Measurements from ENCODE around the gene NHLH1.

The NHLH1 gene

GRCh38 chr1:160366731-160367515 lies at the start of gene NHLH1:
TSS of gene NHLH1 (plus strand) at chr1:160367071. CDS start at chr1:160370732, 3,661 bp downstream.
- no peak for DNase-seq (ENCODE audit: low read depth)

- DNase-seq (ENCODE audit: low read depth), result no peak
Measured at GRCh38 chr1:160322831-160323230, 44.0 kb upstream of the NHLH1 start.

DNA sequence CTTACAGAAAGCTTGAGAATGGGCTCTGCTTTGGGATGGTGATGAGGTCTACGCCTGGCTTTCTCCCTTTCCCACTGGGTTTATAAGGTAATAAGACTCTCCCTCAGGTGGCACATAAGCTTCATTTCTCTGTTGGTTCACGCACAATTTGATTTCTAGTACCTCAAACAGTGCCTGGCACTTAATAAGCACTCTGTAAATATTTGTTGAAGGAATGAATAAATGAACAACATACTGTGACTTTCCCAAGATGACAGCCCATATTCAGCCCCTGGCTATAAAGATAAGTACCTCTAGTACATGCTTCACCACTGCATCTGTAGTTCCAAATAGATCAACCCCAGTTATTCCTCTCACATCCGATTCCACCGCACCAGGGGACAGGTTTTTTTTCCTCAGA lies 41.6 kb upstream of the NHLH1 start:
- no peak for DNase-seq (ENCODE audit: low read depth)

DNA sequence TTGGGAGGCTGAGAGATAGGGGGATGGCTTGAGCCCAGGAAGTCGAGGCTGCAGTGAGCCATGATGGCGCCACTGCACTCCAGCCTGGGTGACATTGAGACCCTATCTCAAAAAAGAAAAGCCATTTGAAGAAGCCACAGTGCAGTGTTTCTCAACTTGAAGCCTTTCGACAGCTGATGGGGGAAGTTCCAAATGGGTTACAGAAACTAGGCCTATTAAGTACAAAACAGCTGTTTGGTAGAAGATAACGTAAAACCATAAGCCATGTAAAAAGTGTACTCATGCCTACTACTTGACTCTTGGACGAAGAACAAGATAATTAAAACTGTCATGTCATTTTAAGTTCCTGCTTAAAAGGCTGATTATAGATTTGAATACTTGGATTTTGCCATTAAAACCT lies 40.5 kb upstream of the NHLH1 start:
- no peak for DNase-seq (ENCODE audit: low read depth)

GRCh38 chr1:160328184-160328583 lies 38.7 kb upstream of the NHLH1 start:
- no peak for DNase-seq (ENCODE audit: low read depth)

DNA sequence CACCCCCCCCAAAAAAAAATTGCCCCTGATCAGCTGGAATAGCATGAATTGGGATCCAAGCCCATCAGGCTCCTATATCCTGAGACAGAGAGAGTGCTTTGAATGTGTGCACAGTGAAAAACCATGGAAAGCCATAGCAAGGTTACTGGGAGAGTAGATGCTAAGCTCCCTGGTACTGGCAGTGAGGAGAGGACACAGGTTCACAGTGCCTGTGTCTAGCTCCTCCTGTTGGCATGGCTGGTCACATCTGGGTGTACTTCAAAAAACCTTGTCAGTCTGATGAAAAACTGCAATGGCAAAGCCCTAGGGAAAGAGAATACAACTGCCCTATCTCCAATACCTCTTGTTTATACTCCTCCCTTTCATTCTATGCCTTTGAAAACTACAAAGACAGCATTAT lies 36.8 kb upstream of the NHLH1 start:
- DNase-seq (ENCODE audit: low read depth), result no peak

- DNase-seq (ENCODE audit: low read depth), result no peak
Measured at GRCh38 chr1:160332516-160332915, 34.4 kb upstream of the NHLH1 start.

DNA sequence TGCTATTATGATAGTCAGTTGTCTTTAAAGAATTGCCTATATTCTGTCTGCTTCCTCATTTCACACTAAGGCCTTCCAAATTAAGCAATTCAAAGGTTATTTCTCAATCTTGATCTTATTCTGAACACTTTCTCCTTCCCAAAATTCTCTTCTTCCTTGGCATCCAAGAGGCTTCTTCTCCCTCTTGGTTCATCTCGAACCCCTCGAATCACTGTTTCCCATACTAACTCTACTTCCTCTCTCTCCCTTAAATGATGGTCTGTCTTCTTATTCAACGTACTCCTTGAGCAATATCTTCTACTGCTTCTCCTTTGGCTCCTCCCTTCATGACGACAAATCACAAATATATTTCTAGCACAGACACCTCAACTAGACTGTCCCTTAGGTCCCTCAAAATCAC lies 28.3 kb upstream of the NHLH1 start:
- DNase-seq (ENCODE audit: low read depth), result no peak

DNA sequence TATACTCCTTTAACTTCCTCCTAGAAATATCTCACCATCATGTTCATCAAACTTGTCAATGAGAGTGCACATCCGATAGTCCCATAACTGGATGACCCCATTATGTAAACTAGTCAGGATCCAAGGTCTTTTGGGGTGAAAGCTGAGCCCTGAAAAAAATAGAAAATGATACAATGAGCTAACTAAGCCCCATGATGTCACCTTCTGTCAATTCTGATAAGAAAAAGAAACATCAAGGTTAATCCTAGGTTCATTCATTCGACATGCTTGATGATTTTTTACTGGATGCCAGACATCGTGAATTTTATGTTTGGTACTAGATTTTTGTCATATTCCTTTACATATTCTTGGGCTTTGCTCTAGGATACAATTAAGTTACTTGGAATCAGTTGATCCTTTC lies 26.7 kb upstream of the NHLH1 start:
- DNase-seq (ENCODE audit: low read depth), result no peak

DNA sequence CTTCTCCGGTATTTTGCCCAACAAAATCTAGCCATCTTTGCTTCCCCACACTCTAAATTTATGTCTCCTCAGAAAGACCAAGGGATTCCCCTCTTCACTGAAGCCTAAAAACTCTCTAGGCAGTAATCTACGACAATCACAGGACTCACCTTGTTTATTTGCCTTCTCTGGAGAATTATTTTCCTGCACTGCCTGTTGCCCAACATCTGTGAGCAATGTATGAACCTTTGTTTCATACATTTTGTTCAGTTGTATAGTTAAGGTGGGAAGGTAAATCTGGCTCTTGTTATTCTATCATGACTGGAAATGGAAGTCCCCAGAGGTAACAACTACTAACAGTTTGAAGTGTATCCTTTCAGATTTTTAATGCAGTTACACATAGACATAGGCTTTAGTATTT lies 26.0 kb upstream of the NHLH1 start:
- DNase-seq (ENCODE audit: low read depth), result no peak

- no peak for DNase-seq (ENCODE audit: low read depth)
Measured at GRCh38 chr1:160342526-160342925, 24.3 kb upstream of the NHLH1 start.

GRCh38 chr1:160342953-160343869 lies 23.7 kb upstream of the NHLH1 start, which contains the start of the genes COPA and NCSTN:
TSS of gene COPA (minus strand) at chr1:160343250. CDS start at chr1:160343170, 80 bp downstream.
TSS of gene NCSTN (plus strand) at chr1:160343383. CDS start at chr1:160343397, 14 bp downstream.
- DNase-seq (ENCODE audit: low read depth), result peak; percentile 90

- DNase-seq (ENCODE audit: low read depth), result no peak
Measured at GRCh38 chr1:160344241-160344640, 22.6 kb upstream of the NHLH1 start.

DNA sequence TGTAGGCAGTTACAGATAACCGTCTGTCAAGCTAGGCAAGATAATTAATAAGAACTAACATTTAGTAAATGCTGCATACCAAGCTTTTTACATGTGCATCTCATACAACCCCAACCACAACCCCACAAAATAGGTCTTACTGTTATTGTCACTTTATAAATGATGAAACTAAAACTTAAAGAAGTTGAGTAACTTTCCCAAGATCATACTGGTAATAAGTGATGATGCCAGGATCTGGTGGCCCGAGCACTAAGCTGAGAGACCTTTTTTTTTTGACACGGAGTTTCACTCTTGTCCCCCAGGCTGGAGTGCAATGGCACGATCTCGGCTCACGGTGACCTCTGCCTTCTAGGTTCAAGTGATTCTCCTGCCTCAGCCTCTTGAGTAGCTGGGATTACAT lies 21.9 kb upstream of the NHLH1 start:
- DNase-seq (ENCODE audit: low read depth), result no peak

- no peak for DNase-seq (ENCODE audit: low read depth)
Measured at GRCh38 chr1:160346463-160346862, 20.4 kb upstream of the NHLH1 start.

GRCh38 chr1:160346958-160347357 lies 19.9 kb upstream of the NHLH1 start:
- DNase-seq (ENCODE audit: low read depth), result no peak

GRCh38 chr1:160351629-160352028 lies 15.2 kb upstream of the NHLH1 start:
- no peak for DNase-seq (ENCODE audit: low read depth)

GRCh38 chr1:160352555-160352954 lies 14.3 kb upstream of the NHLH1 start:
- DNase-seq (ENCODE audit: low read depth), result no peak

DNA sequence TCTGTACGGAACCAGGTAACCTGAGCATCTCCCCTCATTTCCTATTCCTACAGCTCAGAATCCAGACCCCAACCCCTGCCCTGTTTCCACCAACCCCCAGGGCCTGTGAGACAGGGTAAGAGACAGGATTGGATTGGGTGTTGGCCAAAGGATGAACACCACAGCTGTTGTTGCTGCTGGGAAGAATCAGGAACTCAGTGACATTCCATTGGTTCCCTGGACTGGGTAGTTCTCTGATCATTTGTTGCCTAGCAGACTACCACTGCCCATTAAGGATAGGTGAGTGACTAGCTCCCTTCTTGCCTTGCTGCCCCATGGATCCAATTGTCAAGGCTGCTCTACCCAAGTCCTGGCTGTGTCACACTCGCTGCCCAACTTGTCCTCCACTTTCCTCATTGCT lies 13.6 kb upstream of the NHLH1 start:
- no peak for DNase-seq (ENCODE audit: low read depth)

DNA sequence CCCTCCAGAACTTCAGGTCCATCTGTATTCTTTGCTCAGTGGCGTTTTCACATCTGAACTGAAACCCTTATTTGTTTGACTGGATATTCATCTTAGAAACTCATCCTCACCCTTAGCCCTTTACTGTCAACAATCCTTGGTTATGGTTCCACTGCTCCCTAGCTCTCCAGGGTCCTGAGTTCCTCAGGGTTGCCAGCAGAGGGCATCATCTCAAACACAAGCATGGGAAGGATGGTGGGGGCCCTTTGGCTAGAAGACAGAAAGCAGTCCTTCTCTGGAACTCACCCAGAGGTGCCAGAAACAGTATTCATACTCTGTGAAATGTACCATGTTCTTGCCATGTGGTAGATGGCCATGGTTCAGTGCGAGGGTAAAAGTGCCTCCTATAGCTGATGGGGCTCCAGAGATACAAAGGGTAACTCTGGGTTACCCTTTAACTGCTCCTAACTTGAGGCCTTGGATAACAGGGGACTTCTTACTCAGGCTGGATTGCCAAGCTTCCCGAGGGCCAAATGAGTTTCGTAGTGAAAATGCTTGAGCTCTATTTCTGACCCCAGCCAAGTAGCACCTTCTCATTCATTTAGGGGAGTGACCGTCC lies 12.4 kb upstream of the NHLH1 start:
- no peak for DNase-seq (ENCODE audit: low read depth)

DNA sequence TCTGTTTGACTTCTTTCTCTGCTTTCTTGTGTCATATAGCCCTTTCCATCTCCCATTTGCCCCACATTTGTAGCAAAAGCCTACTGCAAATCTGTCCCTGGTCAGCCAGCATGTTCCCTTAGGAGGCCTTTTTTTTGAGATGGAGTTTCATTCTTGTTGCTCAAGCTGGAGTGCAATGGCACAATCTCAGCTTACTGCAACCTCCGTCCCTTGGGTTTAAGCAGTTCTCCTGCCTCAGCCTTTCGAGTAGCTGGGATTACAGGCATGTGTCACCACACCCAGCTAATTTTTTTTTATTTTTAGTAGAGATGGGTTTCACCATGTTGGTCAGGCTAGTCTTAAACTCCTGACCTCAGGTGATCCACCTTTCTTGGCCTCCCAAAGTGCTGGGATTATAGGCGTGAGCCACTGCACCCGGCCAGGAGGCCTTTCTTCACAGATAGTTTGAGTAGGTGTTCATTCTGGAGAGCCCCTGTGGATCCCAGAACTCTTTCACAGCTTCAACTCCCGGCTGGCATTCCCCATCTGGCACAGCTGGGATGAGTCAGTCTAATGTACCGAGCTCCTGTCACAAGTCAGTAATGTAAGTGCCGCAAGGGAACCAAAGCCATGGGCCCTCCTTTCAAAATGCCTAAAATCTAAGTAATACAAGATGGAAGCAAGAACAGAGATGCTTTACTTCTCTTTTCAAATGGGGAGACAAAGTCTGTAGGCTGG lies 9.4 kb upstream of the NHLH1 start:
- no peak for DNase-seq (ENCODE audit: low read depth)

- DNase-seq (ENCODE audit: low read depth), result no peak
Measured at GRCh38 chr1:160358073-160358472, 8.8 kb upstream of the NHLH1 start.

Measured in CMK (cell line).